Uterus (tissue), 2 donors: Measurements from ENCODE around the gene EFHC1.

ENCODE experiments used
- POLR2A ChIP-seq, 2 donors: fragments of 450-650 bp; IDR thresholded peaks; one replicate each; pipeline ENCODE4 v1.6.1; 2016; ENCODE audit warnings: antibody characterized with exemption in 2 of 2, mild to moderate bottlenecking in 1 of 2, moderate library complexity in 1 of 2
- TF ChIP-seq, protein P1 (sequence below), 4 experiments: fragments of 200-600 bp in 2 of 4; fragments of 450-650 bp in 2 of 4; sonication (generic) in 2 of 4; IDR thresholded peaks; one replicate each; pipeline ENCODE4 v1.5.1; 2016 to 2019; ENCODE audit warnings: antibody characterized with exemption in 4 of 4, mild to moderate bottlenecking in 2 of 4, moderate library complexity in 1 of 4

DNA sequence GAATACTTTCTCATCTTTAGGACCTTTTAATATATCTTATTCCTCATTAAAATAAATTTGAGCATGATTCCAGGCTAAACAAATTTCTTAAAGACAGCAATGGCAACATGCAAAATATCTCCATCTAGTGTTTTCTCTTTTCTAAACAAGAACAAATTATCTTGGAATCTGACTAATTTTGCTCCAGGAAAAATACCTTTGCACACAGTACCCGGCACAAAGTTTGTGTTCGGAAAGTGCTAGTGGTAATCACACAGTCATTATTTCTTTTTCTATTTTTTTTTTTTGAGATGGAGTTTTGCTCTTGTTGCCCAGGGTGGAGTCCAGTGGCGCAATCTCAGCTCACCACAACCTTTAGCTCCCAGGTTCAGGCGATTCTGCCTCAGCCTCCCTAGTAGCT, 8.2 kb upstream of the EFHC1 start:
- TF ChIP-seq, protein P1, sequence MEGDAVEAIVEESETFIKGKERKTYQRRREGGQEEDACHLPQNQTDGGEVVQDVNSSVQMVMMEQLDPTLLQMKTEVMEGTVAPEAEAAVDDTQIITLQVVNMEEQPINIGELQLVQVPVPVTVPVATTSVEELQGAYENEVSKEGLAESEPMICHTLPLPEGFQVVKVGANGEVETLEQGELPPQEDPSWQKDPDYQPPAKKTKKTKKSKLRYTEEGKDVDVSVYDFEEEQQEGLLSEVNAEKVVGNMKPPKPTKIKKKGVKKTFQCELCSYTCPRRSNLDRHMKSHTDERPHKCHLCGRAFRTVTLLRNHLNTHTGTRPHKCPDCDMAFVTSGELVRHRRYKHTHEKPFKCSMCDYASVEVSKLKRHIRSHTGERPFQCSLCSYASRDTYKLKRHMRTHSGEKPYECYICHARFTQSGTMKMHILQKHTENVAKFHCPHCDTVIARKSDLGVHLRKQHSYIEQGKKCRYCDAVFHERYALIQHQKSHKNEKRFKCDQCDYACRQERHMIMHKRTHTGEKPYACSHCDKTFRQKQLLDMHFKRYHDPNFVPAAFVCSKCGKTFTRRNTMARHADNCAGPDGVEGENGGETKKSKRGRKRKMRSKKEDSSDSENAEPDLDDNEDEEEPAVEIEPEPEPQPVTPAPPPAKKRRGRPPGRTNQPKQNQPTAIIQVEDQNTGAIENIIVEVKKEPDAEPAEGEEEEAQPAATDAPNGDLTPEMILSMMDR (IDR thresholded peaks at IDR 0.05) = no peak
- TF ChIP-seq POLR2A (IDR thresholded peaks at IDR 0.05) = no peak
